Neural cell (in vitro differentiated cells): ENCODE data around the gene CERT1. TPM values are rescaled to one million over a fixed set of nuclear protein-coding genes. Genes with fewer than 3 reads are reported as not detected.

Experiments
- H2AFZ ChIP-seq: fragments of 200-600, 300-800 bp; sonication (generic), shearing (Covaris generic); 2 replicates; pipeline ENCODE4 v1.6.0; 2014; ENCODE audit warnings: low read depth, mild to moderate bottlenecking, antibody characterized with exemption, low read length, moderate library complexity
- H3F3A ChIP-seq: fragments of 200-600 bp; shearing (Covaris generic); 2 replicates; pipeline ENCODE4 v1.6.1; 2016; ENCODE audit warnings: mild to moderate bottlenecking, moderate library complexity, mixed read lengths, antibody characterized with exemption, low read length; ENCODE audit not compliant: insufficient read depth, poor library complexity, severe bottlenecking
- H3K27ac ChIP-seq: fragments of 200-600, 300-800 bp; sonication (generic), shearing (Covaris generic); 2 replicates; pipeline ENCODE4 v1.5.1; 2014; ENCODE audit warnings: mild to moderate bottlenecking, low read length, moderate library complexity
- H3K27me3 ChIP-seq: fragments of 300-800, 200-600 bp; sonication (generic), shearing (Covaris generic); 2 replicates; pipeline ENCODE4 v1.6.0; 2014; ENCODE audit warnings: mild to moderate bottlenecking, low read depth, low read length, moderate library complexity; ENCODE audit not compliant: insufficient read depth
- H3K36me3 ChIP-seq: fragments of 300-800, 200-600 bp; sonication (generic), shearing (Covaris generic); 2 replicates; pipeline ENCODE4 v1.5.1; 2014; ENCODE audit warnings: mild to moderate bottlenecking, antibody characterized with exemption, low read length, moderate library complexity; ENCODE audit not compliant: insufficient read depth
- H3K4me2 ChIP-seq: fragments of 300-800, 200-600 bp; sonication (generic), shearing (Covaris generic); 2 replicates; pipeline ENCODE4 v1.6.0; 2014; ENCODE audit warnings: mild to moderate bottlenecking, low read length
- H3K4me3 ChIP-seq: fragments of 300-800, 200-600 bp; sonication (generic), shearing (Covaris generic); 2 replicates; pipeline ENCODE4 v1.5.1; 2014; ENCODE audit warnings: mild to moderate bottlenecking, low read length, moderate library complexity
- H3K79me2 ChIP-seq: fragments of 200-600 bp; shearing (Covaris generic); replicated peaks from 2 replicates; pipeline ENCODE4 v1.6.0; 2014; ENCODE audit warnings: mild to moderate bottlenecking, low read length, moderate library complexity; ENCODE audit not compliant: insufficient read depth
- H3K9ac ChIP-seq: fragments of 300-800, 200-600 bp; sonication (generic), shearing (Covaris generic); 2 replicates; pipeline ENCODE4 v1.6.1; 2016; ENCODE audit warnings: mild to moderate bottlenecking, low read length, mixed read lengths
- H3K9me2 ChIP-seq: fragments of 200-600 bp; shearing (Covaris generic); 2 replicates; pipeline ENCODE4 v1.6.1; 2016; ENCODE audit warnings: mild to moderate bottlenecking, low read length, mixed read lengths; ENCODE audit not compliant: insufficient read depth
- H3K9me3 ChIP-seq: fragments of 200-600, 300-800 bp; sonication (generic), shearing (Covaris generic); 2 replicates; pipeline ENCODE4 v1.6.1; 2016; ENCODE audit warnings: mild to moderate bottlenecking, mixed run types, low read length, moderate library complexity, mixed read lengths
- H4K20me1 ChIP-seq: fragments of 200-600 bp; shearing (Covaris generic); 2 replicates; pipeline ENCODE4 v1.6.1; 2016; ENCODE audit warnings: mild to moderate bottlenecking, mixed run types; ENCODE audit not compliant: insufficient read depth
- CTCF ChIP-seq: fragments of 450-650 bp; IDR thresholded peaks from 2 replicates; pipeline ENCODE4 v1.5.1; 2014; ENCODE audit warnings: antibody characterized with exemption, mild to moderate bottlenecking, moderate library complexity; ENCODE audit not compliant: poor library complexity, severe bottlenecking
- EP300 ChIP-seq: fragments of 450-650 bp; conservative IDR thresholded peaks from 2 replicates; pipeline ENCODE4 v1.6.1; 2014; ENCODE audit warnings: antibody characterized with exemption, mild to moderate bottlenecking, moderate library complexity; ENCODE audit not compliant: poor library complexity, severe bottlenecking
- EZH2 ChIP-seq: fragments of 200-600, 300-800 bp; shearing (Covaris generic), sonication (generic); IDR thresholded peaks from 2 replicates; pipeline ENCODE4 v1.6.1; 2014; ENCODE audit warnings: antibody characterized with exemption, low read length, borderline replicate concordance, mild to moderate bottlenecking; ENCODE audit not compliant: insufficient read depth, poor library complexity, severe bottlenecking
- MXI1 ChIP-seq: fragments of 450-650 bp; conservative IDR thresholded peaks from 2 replicates; pipeline ENCODE4 v1.6.1; 2014; ENCODE audit warnings: antibody characterized with exemption, mild to moderate bottlenecking; ENCODE audit not compliant: poor library complexity, severe bottlenecking
- POLR2AphosphoS5 ChIP-seq: IDR thresholded peaks from 2 replicates; pipeline ENCODE4 v1.6.1; 2012
- RAD21 ChIP-seq: fragments of 450-650 bp; conservative IDR thresholded peaks from 2 replicates; pipeline ENCODE4 v1.6.1; 2014; ENCODE audit warnings: antibody characterized with exemption, mild to moderate bottlenecking, moderate library complexity
- SMC3 ChIP-seq: fragments of 450-650 bp; conservative IDR thresholded peaks from 2 replicates; pipeline ENCODE4 v1.6.1; 2014; ENCODE audit warnings: antibody characterized with exemption, mild to moderate bottlenecking, moderate library complexity; ENCODE audit not compliant: poor library complexity
- TAF1 ChIP-seq: IDR thresholded peaks from 2 replicates; pipeline ENCODE4 v1.6.1; 2012; ENCODE audit warnings: low read depth
- polyA plus RNA-seq: library from polyadenylated mRNA; depleted of rRNA; stranded (reverse); fragments of >200 nt; gene quantifications from 2 replicates; pipeline ENCODE4 v1.2.3, GENCODE V29; 2014
- TF ChIP-seq, protein P1 (sequence below): IDR thresholded peaks from 2 replicates; pipeline ENCODE4 v1.6.1; 2012; ENCODE audit warnings: borderline replicate concordance

CERT1 gene
- polyA plus RNA-seq, 1 donor from 2014 or later, result 24.3 TPM

GRCh38 chr5:75366787-75367186 is 144.6 kb downstream of the CERT1 start:
- Histone ChIP-seq H3K4me3 (no peak overlapping the region), H3K79me2 (no peaks in the 10 kb centered on the region), H3K27me3 (no peaks in the 10 kb centered on the region), H3K36me3 (no peaks in the 10 kb centered on the region), H3F3A (peaks cover 3% of the 10 kb centered on the region), H3K9me2 (no peaks in the 10 kb centered on the region), H2AFZ (no peak overlapping the region), H3K9me3 (no peaks in the 10 kb centered on the region), H3K9ac (no peak overlapping the region), H3K27ac (no peak overlapping the region), H3K4me2 (no peak overlapping the region), H4K20me1 (no peaks in the 10 kb centered on the region)
- TF ChIP-seq POLR2AphosphoS5, result peak; percentile 2
- TF ChIP-seq MXI1, result no peak
- TF ChIP-seq RAD21, result no peak

DNA sequence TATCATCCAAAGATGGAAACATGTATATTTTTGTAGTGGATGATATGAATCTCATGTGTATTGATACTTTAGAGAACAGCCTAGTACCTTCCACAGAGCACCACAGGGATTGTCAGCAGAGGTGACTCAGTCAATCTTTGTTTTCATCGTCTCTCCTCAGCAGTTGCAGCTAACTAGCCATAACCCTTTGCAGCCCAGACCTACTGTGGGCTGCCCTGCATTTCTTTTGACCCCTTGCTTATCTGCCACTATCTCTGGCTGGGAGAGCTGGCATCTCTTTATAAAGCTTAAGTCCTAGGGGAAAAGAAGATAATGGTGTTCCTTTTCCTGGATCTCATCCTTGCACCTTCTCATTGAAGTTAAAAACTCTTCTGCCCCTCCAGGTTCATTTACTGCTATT is 145.7 kb downstream of the CERT1 start:
- H3K9me2 ChIP-seq, result no peaks in the 10 kb centered on the region
- H2AFZ ChIP-seq, result no peak overlapping the region
- no peaks in the 10 kb centered on the region for H3K36me3 ChIP-seq
- H3K4me2 ChIP-seq, result no peak overlapping the region
- H4K20me1 ChIP-seq, result no peaks in the 10 kb centered on the region
- H3F3A ChIP-seq, result peaks cover 3% of the 10 kb centered on the region
- H3K27me3 ChIP-seq, result no peaks in the 10 kb centered on the region
- no peaks in the 10 kb centered on the region for H3K9me3 ChIP-seq
- no peak overlapping the region for H3K27ac ChIP-seq
- no peaks in the 10 kb centered on the region for H3K79me2 ChIP-seq
- no peak overlapping the region for H3K9ac ChIP-seq
- TF ChIP-seq POLR2AphosphoS5 (peak; percentile 3), EP300 (no peak)
- no peak overlapping the region for H3K4me3 ChIP-seq

DNA sequence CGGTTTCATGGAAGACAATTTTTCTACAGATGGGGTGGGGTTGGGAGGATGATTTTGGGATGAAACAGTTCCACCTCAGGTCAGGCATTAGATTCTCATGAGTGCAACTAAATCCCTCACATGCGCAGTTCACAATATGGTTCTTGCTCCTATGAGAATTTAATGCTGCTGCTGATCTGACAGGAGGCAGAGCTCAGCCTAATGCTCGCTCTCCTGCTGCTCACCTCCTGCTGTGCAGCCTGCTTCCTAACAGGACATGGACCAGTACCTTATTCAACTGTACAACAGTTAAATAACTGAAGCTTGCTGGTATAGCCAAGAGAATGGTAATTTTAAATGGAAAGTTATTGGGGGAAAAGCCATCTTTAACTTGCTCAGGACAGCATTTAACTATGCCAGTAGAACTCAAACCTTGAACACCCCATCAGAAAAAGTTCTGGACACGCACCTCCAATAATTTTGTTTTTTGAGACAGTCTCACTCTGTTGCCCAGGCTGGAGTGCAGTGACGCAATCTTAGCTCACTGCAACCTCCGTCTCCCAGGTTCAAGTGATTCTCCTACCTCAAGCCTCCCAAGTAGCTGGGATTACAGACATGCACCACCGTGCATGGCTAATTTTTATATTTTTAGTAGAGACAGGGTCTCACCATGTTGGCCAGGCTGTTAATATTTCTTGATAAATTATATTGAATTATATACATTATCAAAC is 146.7 kb downstream of the CERT1 start:
- H3K9me2 ChIP-seq, result no peaks in the 10 kb centered on the region
- no peaks in the 10 kb centered on the region for H3K27me3 ChIP-seq
- no peaks in the 10 kb centered on the region for H3K79me2 ChIP-seq
- no peak overlapping the region for H3K9ac ChIP-seq
- H3K4me2 ChIP-seq, result no peak overlapping the region
- TF ChIP-seq MXI1, result no peak
- TF ChIP-seq CTCF, result no peak
- TF ChIP-seq, protein P1, sequence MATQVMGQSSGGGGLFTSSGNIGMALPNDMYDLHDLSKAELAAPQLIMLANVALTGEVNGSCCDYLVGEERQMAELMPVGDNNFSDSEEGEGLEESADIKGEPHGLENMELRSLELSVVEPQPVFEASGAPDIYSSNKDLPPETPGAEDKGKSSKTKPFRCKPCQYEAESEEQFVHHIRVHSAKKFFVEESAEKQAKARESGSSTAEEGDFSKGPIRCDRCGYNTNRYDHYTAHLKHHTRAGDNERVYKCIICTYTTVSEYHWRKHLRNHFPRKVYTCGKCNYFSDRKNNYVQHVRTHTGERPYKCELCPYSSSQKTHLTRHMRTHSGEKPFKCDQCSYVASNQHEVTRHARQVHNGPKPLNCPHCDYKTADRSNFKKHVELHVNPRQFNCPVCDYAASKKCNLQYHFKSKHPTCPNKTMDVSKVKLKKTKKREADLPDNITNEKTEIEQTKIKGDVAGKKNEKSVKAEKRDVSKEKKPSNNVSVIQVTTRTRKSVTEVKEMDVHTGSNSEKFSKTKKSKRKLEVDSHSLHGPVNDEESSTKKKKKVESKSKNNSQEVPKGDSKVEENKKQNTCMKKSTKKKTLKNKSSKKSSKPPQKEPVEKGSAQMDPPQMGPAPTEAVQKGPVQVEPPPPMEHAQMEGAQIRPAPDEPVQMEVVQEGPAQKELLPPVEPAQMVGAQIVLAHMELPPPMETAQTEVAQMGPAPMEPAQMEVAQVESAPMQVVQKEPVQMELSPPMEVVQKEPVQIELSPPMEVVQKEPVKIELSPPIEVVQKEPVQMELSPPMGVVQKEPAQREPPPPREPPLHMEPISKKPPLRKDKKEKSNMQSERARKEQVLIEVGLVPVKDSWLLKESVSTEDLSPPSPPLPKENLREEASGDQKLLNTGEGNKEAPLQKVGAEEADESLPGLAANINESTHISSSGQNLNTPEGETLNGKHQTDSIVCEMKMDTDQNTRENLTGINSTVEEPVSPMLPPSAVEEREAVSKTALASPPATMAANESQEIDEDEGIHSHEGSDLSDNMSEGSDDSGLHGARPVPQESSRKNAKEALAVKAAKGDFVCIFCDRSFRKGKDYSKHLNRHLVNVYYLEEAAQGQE, result no peak
- no peak for TF ChIP-seq SMC3
- TF ChIP-seq RAD21, result no peak
- TF ChIP-seq POLR2AphosphoS5, result no peak
- TF ChIP-seq EP300, result no peak
- TF ChIP-seq EZH2, result no peak
- no peak for TF ChIP-seq TAF1
- H3K27ac ChIP-seq, result no peak overlapping the region
- no peak overlapping the region for H3K4me3 ChIP-seq
- H3F3A ChIP-seq, result peaks cover 3% of the 10 kb centered on the region
- H3K9me3 ChIP-seq, result no peaks in the 10 kb centered on the region
- no peaks in the 10 kb centered on the region for H4K20me1 ChIP-seq
- no peak overlapping the region for H2AFZ ChIP-seq
- peaks cover 10% of the 10 kb centered on the region for H3K36me3 ChIP-seq
